HG03175 (cell line): Measurements from ENCODE around the gene PCSK6.
"Not testable (repeated sequence)": the region's sequence is repeated elsewhere in the genome, so short reads cannot be mapped to it uniquely, and the experiment has no call there.

Source experiments
- ATAC-seq: cut with Tn5 transposase; IDR thresholded peaks from one replicate; pipeline ENCODE4 v1.9.1; 2021; ENCODE audit warnings: mild to moderate bottlenecking, moderate library complexity; ENCODE audit not compliant: unreplicated experiment

Gene PCSK6

DNA sequence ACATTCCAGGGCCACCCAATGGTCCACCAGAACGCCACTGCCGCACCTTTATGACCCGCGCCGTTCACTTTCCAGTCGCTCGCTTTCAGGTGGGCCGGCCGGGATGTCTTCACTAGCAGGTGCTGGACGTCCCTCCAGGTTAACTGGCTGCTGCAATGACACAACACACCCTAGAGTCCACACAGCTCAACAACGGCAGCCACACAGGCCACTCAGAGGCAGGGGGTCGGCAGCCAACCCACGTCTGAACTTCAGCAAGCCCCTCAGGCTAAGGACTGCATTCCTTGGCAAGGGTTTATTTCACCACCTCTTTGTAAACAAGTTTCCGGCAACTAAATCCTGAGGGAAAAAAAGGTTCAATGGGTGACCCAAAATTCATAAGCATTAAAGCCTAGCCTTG lies 105.2 kb downstream of the PCSK6 start:
- no peak for ATAC-seq

GRCh38 chr15:101382544-101382943 lies 107.0 kb downstream of the PCSK6 start:
- no peak for ATAC-seq

GRCh38 chr15:101381671-101382212 lies 107.8 kb downstream of the PCSK6 start:
- no peak for ATAC-seq

DNA sequence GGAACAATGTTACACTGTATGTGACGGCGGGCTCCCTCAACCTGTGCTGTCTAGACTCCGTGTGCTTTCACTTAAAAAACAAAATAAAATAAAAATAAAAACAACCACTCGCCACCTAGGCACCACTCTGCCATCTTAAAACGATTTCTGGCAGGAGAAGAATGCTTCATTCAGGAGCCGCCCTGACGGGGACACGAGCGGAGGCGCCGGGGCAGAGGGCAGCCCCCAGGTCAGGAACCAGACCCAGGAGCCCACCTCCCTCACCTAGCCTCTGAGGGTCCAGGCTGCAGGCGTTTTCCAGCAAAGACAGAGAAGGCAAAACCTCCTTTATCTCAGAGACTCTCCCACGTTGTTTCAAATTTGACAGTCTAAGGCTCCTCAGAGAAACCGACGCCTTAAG lies 109.4 kb downstream of the PCSK6 start:
- no peak for ATAC-seq

DNA sequence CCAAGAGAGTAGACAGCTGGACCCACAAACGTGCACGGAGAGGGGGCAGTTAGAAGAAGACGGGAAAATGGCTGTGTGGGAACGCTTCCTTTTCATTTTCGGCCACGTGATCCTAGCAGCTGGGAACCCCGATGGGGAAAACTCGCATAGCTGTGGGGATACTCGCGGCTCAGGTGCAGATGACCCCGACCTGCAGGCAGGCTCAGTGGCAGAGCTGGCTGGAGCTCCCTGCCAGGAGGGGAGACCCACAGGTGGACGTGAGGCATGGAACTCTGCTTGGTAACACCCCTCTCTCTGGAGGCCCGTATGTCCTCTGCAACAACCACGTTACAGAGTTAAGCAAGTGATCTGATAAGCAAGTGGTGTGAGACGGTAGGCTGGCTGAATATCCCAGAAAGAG lies 109.9 kb downstream of the PCSK6 start:
- ATAC-seq, result no peak

GRCh38 chr15:101378879-101379278 lies 110.6 kb downstream of the PCSK6 start:
- no peak for ATAC-seq

DNA sequence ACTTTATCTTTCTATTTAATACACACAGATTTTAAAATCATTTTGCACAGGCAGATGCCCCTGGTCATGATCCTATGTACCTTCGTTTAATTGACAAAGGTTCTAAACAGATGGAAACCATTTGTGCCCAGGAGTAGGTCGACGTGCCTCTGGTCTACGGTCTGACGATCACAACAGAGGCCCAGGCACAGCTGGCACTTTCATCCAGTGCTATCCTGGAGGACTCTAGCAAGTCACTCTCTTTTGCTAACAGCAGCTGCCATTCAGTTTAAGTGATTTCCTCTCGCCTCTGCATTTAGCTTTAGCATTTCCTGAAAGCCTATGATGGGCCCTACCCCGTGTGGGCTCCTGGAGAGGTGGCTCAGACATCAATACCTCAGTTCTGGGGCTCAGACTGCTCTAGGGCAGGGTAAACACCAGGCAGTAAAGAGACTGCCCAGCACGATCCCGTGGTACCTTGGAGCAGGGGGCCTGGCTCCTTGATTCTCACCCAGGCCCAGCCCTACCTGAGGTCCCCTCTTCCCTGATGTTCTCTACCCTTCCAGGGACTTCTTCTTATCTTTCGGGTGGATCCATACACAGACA lies 111.2 kb downstream of the PCSK6 start:
- ATAC-seq, result no peak

GRCh38 chr15:101376615-101377395 lies 112.7 kb downstream of the PCSK6 start:
- no peak for ATAC-seq

- not testable (repeated sequence) for ATAC-seq
Observed at GRCh38 chr15:101375006-101375405, 114.5 kb downstream of the PCSK6 start.

GRCh38 chr15:101374326-101374725 lies 115.2 kb downstream of the PCSK6 start:
- ATAC-seq, result no peak

GRCh38 chr15:101373577-101373976 lies 115.9 kb downstream of the PCSK6 start:
- no peak for ATAC-seq

GRCh38 chr15:101372960-101373525 lies 116.5 kb downstream of the PCSK6 start:
- ATAC-seq, result no peak

DNA sequence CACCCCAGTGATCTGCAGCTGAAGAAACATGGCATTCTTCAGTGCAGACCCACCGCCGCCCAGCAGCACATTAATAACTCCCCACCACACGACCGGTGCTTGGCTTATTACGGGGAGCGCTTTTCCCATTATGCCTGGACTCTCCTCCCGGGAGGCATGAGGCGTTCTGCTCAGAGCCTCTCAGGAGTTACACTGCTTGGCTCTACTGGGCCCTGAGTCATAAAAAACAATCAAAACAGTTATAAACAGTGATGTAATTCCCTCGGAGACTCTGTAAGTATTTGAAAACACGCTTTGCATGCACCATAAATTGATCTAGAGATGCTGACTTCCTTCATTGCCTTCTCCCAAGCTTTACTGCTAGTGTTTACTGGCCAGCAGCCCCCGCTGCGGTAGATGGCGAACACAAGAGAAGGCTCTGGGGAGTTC lies 117.3 kb downstream of the PCSK6 start:
- no peak for ATAC-seq

GRCh38 chr15:101371519-101371918 lies 118.0 kb downstream of the PCSK6 start:
- ATAC-seq, result no peak

- no peak for ATAC-seq
Observed at GRCh38 chr15:101371081-101371480, 118.4 kb downstream of the PCSK6 start.

GRCh38 chr15:101370330-101371024 lies 119.0 kb downstream of the PCSK6 start:
- ATAC-seq, result no peak

DNA sequence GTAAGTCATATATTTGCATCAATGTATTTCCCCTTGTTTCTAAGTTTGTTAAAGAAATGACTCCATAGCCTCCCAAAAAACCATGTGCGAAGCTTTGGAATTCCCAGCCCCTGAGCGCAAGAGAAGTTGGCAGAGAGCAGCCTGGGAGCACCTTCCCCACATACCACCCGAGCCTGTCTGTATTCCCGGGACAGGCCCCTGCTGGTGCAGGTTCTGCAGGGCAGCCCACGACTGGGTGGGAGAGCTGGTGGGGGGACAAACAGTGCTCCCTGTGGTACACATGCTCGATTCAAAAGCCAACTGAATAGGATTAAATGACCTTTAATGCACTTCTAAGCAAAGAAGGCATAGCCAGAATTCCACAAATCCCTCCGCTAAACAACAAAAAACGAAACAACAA lies 119.8 kb downstream of the PCSK6 start:
- ATAC-seq, result no peak

DNA sequence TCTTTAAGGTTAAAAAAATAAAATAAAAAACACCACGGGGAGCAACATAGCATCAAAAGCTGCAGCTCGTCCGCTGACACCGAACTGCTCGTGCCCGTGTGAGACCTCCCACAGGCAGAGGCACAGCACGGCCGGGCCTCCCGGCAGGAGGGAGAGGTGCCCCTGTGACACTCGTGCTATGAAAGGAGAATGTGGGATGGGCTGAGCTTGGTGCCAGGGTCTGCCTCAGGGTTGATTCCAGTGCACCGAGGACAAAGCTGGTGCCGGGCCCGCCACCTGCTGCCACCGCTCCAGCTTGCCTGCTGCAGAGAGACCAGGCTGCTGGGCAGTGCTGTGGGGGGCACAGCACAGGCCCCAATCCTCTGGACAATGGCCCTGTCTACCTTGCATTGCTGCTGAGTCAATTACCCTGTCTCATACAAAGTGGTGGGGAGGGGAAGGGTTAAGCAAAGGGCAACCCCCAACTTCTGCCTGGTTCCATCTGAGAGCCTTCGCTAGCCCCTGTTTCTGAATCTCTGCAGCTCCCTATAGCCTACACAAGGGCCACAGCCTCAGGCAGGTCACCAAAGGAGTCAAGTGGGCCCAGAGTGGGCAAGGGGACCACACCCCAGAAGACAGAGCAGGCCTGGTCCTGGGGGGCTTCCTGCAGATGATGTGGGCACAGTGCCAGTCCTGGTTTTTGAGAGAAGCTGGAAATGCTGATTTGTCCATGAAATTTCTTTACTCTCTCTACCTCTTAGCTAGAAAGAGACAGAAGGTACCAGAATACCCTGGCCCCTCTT lies 120.5 kb downstream of the PCSK6 start:
- ATAC-seq, result no peak

DNA sequence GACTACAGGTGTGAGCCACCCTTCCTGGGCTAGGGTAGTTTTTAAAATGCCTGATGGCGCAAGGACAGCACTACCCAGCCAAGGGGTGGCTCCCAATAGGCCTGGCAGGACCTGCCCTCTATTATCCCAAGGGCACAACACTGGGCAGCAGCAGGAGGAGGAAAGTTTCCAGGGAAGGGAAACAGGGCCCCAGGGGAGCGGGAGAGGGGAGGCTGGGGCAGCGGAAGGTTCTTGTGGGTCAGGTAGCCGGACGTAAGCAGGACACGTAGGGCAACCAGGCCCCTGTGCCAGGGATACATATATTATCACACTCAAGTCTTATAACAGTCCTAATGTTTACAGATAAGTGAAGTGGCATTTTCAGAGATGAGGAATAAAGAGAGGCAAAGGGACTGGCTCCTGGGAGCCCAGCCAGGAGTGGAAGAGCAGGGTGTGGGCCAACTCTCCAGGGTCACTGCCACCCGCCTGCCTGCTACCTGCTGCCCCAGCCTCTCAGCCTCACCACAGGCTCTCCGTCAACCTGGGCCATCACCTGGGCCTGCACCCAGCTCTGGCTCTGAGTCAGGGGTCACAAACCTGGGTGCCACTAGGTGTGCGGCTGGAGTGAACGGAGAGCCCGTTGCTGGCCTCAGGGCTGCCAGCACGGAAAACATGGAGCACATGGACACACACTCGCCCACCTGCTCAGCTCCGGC lies 121.3 kb downstream of the PCSK6 start:
- no peak for ATAC-seq

- no peak for ATAC-seq
Observed at GRCh38 chr15:101366853-101367252, 122.7 kb downstream of the PCSK6 start.
